ENCODE results near the gene ZBTB46. TPM values are rescaled to one million over a fixed set of nuclear protein-coding genes. Genes with fewer than 3 reads are reported as not detected.
"Not testable (repeated sequence)": the region's sequence is repeated elsewhere in the genome, so short reads cannot be mapped to it uniquely, and the experiment has no call there.

ZBTB46 gene
- polyA plus RNA-seq, 12 donors: 9.7 to 23.8 (median 15.9) TPM; not detected in 1

DNA sequence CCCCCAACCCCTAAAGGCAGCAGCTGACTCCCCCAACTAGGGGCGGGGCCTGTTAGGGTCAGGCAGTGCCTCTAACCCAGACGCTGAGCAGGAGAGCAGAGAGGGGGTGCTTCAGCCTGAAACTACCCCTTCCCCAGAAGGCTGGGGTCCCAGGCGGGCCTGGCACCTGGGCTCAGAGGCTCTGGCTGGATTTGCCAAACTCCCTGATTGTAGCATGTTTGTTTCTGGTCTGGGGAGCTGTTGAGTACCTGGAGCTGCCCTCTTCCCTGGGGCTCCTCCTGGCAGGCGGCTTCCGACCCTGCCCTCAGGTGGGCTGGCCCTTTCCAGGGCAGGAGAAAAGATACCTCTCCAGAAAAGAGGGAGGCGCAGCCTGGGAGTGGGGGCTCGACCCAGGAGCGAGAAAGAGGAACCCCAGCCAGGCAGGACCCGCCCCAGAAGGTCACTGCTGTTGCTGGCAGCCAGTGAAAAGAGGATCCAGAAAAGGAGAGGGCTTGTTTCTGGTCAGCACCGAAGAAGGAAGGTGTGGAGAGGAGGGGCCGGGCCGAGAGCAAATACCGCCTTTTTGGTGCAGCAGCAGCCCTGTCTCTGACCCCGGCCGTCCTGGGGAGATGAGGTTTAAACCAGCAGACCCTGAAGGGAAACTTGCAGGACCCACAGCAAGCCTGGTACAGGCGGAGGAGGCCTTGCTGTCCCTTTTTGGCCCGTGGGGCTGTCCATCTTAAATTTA is 29.4 kb upstream of the ZBTB46 start:
- DNase-seq: no peak

- DNase-seq: no peak
These were observed 28.2 kb upstream of the ZBTB46 start for GRCh38 chr20:63859166-63859699.

DNA sequence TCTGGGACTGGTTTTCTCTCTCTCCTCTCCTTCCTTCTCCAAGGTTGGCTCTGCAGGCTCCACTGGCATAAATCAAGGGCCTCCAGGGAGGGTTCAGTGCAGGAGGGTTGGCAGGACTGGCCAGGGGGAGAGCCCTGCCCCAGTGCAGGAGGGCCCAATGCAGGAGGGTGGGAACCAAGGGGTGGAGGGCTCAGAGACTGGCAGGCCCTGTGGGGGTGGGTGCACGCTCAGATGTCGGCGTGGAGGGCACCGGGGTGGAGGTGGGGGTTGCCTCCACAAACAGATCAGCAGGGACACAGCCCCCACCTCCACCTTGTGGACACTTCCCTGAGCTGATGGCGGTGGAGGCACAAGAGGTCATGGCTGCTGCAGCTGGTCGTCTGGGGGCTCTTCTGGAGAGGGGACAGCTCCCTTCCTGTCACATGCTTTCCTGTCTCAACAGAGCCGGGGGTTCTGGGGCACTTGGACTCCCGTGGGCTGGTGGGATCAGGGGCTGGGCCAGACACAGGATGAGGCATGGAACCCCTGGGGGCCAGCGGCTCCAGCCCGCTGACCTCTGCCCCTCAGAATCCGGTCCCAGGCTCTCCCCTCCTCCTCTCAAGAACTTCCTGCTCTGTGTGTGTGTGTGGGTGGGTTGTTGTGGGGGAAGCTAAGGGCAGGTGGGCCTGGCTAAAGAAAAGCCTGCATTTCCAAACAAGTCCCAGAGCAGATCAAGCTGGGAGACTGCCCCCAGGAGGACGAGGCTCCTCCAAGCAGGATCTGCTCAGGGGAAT is 27.5 kb upstream of the ZBTB46 start:
- DNase-seq: no peak

DNA sequence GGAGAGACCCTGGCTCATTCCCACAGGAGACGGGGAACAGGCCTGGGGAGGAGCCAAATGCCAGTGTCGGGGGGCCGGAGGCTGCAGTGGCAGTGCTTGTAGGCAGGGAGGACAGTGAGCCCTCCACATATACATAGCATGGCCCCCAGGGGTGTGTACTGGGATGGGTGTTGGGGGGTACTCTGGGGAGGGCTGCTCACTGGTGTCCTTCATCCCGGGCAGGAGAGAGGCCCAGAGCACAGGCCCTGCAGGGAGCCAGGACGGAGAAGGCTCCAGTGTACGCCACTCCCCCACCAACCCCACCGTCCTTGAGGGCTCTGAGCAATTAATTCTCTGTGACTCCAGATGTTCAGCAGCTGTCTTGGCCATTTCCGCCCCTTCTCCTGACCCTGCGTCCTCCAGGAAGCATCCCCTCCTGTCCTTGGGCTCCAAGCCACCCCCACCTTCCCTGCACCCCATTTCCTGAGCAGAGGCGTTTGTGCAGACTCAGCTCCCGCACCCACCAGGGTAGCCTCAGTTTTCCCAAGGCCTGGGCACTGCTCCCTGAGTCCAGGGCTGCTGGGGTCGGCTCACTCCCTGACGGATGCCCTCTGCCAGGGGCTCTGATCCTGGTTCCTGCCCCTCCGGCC is 26.8 kb upstream of the ZBTB46 start:
- DNase-seq: no peak

GRCh38 chr20:63856098-63856511 is 25.0 kb upstream of the ZBTB46 start:
- DNase-seq: no peak

- DNase-seq: no peak
These were observed 24.5 kb upstream of the ZBTB46 start for GRCh38 chr20:63855363-63856097.

DNA sequence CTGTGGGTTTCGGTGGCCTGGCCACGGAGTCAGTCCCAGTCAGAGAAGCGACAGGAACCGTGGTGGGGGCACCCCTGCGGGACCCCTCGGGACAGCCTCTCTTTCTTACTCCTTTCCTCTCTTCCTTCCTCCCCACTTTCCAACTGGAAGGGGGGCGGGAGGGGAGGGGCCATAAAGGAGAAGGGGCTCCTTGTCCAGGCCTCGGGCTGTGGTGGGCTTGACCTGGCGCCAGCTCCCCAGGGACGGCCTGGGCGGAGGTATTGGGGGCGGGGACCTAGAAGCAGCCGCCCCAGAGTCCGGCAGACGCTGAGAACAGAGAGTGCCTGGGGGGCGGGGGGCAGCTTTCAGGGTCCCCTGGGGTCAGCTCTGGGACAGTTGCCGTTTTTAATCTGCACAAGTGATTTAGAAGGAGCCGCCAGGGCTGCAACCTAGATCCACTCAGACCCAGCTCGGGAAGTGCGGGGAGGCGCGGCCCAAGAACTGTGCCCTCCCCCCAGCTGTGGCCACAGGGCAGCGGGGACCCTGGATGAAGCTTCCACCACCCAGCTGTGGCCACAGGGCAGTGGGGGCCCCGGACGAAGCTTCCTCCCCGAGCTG is 23.8 kb upstream of the ZBTB46 start:
- DNase-seq: no peak

DNA sequence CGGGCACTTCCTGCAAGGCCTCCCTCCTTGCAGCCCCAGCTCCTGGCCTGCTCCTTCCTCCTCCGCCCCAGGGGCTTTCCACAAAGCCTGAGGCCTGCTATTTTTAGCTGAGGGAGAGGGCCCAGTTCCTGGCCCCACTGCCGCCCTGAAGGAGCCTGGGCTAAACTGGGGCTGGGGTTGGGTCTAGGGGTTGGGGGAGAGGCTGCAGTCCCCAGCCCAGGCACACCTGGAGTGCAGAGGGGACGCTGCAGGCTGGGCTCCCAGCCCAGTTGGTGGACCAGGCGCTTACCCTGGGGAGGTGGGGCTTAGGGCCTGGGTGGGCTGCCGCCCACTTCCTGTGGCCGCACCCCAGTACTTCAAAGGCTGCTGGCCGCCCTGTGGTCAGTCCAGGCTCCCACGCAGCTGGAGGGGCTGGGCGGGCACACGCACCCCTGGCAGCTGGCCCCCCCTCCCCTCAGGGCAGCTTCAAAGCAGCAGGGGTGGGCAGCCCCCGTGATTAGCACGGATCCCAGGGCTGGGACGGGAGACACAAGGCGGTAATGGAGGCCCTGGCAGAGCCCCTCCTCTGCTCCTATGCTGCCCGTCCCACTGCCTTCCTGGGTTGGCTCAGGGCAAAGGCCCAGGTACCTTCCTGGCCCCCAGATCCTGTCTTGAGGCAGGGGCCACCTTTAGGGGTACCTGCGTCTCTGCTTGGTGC is 23.2 kb upstream of the ZBTB46 start:
- no peak for DNase-seq

- DNase-seq: not testable (repeated sequence)
These were observed 22.6 kb upstream of the ZBTB46 start for GRCh38 chr20:63853733-63854068.

- not testable (repeated sequence) for DNase-seq
These were observed 20.5 kb upstream of the ZBTB46 start for GRCh38 chr20:63851548-63851943.

DNA sequence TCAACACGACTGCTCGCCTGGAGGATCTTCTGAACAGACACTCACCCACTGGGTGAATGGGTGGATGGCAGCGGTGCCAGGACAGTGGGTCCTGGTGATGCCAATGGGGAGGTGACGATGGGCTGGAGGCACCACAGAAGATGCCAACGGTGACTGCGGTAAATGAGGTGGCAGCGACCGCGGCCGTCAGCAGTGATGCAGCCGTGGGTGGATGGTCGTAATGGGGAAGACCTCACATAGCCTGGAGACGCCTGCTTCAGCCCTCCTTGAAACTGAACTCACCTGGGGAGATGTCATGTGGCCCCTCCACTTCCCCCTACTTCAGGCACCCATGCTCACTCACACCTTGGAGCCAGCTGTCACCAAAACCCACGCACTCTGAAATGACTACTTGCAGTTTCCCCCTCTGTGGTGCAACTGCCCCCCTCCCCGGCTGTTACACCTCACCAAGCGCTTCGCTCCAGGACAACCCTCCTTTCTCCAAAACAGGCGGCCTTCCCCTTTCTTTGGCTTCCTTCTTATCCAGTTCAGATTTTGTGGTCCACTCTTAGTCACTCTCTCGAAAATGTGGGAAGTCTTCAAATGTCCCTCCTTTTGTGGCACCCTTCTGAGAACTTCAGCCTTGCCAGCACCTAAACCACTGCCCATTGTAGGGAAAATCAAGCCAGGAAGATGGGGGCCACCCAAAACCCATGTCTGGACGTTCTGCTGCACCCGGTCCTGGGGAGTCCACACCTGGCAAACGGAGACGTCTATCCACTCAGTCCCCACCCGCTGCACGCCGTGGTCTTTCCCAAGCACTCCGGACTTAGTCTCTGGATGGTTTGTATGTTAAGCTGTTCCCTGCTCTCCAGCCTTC is 19.9 kb upstream of the ZBTB46 start:
- DNase-seq: no peak

- DNase-seq: no peak
These were observed 17.2 kb upstream of the ZBTB46 start for GRCh38 chr20:63848003-63848911.

DNA sequence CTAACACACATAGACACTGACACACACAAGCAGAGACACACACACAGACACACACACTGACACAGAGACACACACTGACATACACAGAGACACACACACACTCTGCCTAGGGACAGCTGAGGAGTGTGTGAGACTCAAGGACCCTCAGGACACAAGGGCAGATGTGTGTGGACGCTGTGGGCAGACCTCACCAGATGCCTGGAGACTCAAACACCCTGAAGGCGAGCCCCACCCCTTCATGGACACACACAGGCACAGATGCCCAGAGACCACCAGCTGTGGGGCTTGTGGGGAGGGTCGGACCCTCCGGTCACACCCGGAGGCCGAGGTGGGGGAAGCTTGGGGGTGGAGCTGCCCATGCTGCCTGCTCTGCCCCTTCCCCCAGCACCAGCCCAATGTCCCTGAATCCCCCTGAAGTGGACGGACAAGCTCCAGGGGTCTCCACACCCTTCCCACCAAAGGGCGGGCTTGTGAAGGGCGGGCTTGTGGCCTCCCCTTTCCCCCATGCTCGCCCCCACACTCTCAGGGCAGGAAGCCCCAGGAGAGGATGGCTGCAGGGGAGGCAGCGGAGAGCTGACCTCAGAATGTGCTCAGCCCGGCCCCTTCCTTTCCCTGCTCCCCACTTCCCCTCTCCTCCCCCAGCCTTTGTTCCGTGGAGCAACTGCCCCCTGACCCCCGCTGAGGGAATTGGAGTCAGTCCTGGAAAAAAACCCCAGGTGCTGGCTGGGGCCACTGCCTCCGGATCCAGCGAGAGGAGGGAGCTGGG is 16.4 kb upstream of the ZBTB46 start:
- no peak for DNase-seq

GRCh38 chr20:63846888-63847236 is 15.8 kb upstream of the ZBTB46 start:
- DNase-seq: no peak

GRCh38 chr20:63846128-63846771 is 15.2 kb upstream of the ZBTB46 start:
- DNase-seq: peak; percentile 77

- DNase-seq: no peak
These were observed 13.5 kb upstream of the ZBTB46 start for GRCh38 chr20:63844511-63844991.

DNA sequence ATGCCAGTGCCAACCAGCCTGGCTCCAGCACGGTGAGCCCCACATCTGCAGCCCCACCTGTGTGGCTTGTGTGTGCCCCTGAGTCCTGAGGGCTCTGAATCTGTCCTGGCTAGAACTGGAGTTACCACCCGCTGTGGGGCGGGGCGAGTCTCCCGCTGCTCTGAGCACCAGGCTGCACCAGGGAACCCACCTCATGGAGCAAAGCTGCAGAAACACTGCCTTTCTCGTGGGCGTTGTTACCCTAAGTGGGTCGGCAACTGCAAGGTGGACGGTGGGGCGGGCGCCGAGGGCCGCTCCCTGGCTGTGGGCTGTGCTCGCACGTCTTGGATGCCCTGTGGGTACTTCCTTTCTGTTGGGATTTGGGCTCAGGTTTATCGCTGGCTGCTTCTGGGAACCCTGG is 12.7 kb upstream of the ZBTB46 start:
- no peak for DNase-seq
